MCF 10A (cell line): Measurements from ENCODE around the gene RABGAP1. TPM values are rescaled to one million over a fixed set of nuclear protein-coding genes. Genes with fewer than 3 reads are reported as not detected.

Experiments
- BruUV-seq: library from RNA; stranded (reverse); fragments of 400-500 nt; replicated peaks from 2 replicates; lab custom pipeline; 2021; lab: Mats Ljungman, UMichigan
- CTCF ChIA-PET: fragments of 300-600 bp; sonication (Branson Sonifier 250); formaldehyde crosslinking; extraction: SDS; loops from one replicate; lab custom pipeline; 2021; ENCODE audit warnings: antibody characterized with exemption, inconsistent platforms; lab: Yijun Ruan, JAX
- POLR2A ChIA-PET: fragments of 300-600, 350-650 bp; sonication (Branson Sonifier 250); formaldehyde crosslinking; extraction: SDS; loops from one replicate; lab custom pipeline; 2020; ENCODE audit warnings: antibody characterized with exemption, inconsistent platforms; lab: Yijun Ruan, JAX
- DNase-seq: peaks from one replicate; pipeline ENCODE4 v3.0.0-alpha.2; 2018; ENCODE audit not compliant: unreplicated experiment
- H3K27ac Mint-ChIP-seq: one replicate; pipeline ENCODE4 v1.8.0; 2022; ENCODE audit warnings: mild to moderate bottlenecking, low read depth, mixed read lengths; ENCODE audit not compliant: unreplicated experiment
- H3K27me3 Mint-ChIP-seq: one replicate; pipeline ENCODE4 v1.8.0; 2022; ENCODE audit warnings: mixed read lengths; ENCODE audit not compliant: insufficient read depth, unreplicated experiment
- H3K36me3 Mint-ChIP-seq: one replicate; pipeline ENCODE4 v1.8.0; 2022; ENCODE audit warnings: mild to moderate bottlenecking, moderate library complexity, mixed read lengths; ENCODE audit not compliant: insufficient read depth, unreplicated experiment
- H3K4me1 Mint-ChIP-seq: one replicate; pipeline ENCODE4 v1.8.0; 2022; ENCODE audit warnings: mixed read lengths; ENCODE audit not compliant: insufficient read depth, unreplicated experiment
- H3K4me3 Mint-ChIP-seq: one replicate; pipeline ENCODE4 v1.8.0; 2022; ENCODE audit warnings: mild to moderate bottlenecking, moderate library complexity, mixed read lengths; ENCODE audit not compliant: unreplicated experiment
- H3K9me3 Mint-ChIP-seq: one replicate; pipeline ENCODE4 v1.8.0; 2022; ENCODE audit warnings: mixed read lengths; ENCODE audit not compliant: unreplicated experiment
- CTCF ChIP-seq: fragments of 200-600 bp; IDR thresholded peaks from one replicate; pipeline ENCODE4 v1.8.0; 2022; ENCODE audit warnings: antibody characterized with exemption, mild to moderate bottlenecking; ENCODE audit not compliant: unreplicated experiment
- intact Hi-C: fragments of 100-400 bp; cut with micrococcal nuclease; formaldehyde crosslinking; loops from 2 replicates; pipeline ENCODE4 v1.14.1; 2022
- total RNA-seq: library from RNA; stranded (reverse); gene quantifications from 2 replicates; pipeline ENCODE4 v1.2.3, GENCODE V29; 2022

RABGAP1 gene
- total RNA-seq, 1 experiment from 2014 or later = 43.1 TPM

GRCh38 chr9:122941582-122942234 lies 888 bp downstream of the RABGAP1 start:
- Mint-ChIP-seq H3K27me3 (no peaks in the 10 kb centered on the region), H3K4me1 (peaks cover 5% of the 10 kb centered on the region), H3K36me3 (peaks cover 43% of the 10 kb centered on the region), H3K27ac (peak overlapping the region; percentile 85), H3K9me3 (no peaks in the 10 kb centered on the region), H3K4me3 (peak overlapping the region; percentile 91)
- no peak for TF ChIP-seq CTCF
- intact Hi-C loops = no loop called here
- peak; percentile 43 for DNase-seq
- ChIA-PET POLR2A (interaction anchor here (1.2 to 5.7 kb wide), 11 partner anchors 10 to 49 kb away, joined by 3 to 162 read pairs (median 18); partner anchors contain the start of genes RC3H2, ZBTB26 and ZBTB6), CTCF (interaction anchor here (0.7 to 1.5 kb wide), 3 partner anchors 9 to 1398 kb away, joined by 3 to 9 read pairs (median 3); no protein-coding TSS in a partner anchor)
- BruUV-seq = TSS peak; percentile 62

- POLR2A ChIA-PET = interaction anchor here (0.6 to 3.6 kb wide), 5 partner anchors 14 to 44 kb away, joined by 3 to 17 read pairs (median 4); partner anchors contain the start of genes RC3H2, ZBTB26 and ZBTB6
- no peak for TF ChIP-seq CTCF
- peak overlapping the region; percentile 21 for H3K27ac Mint-ChIP-seq
- intact Hi-C loops = loop anchor here (5.0 kb wide), 1 partner anchor 43 kb away; no protein-coding TSS in a partner anchor
- CTCF ChIA-PET = interaction anchor here (0.6 kb wide), 1 partner anchor 362 kb away, joined by 3 read pairs; no protein-coding TSS in a partner anchor
- peaks cover 16% of the 10 kb centered on the region for H3K4me1 Mint-ChIP-seq
- H3K36me3 Mint-ChIP-seq = peaks cover 35% of the 10 kb centered on the region
- DNase-seq = no peak
- H3K27me3 Mint-ChIP-seq = no peaks in the 10 kb centered on the region
- BruUV-seq = no TSS peak
- no peaks in the 10 kb centered on the region for H3K9me3 Mint-ChIP-seq
- no peak overlapping the region for H3K4me3 Mint-ChIP-seq
These were observed 4.4 kb downstream of the RABGAP1 start for GRCh38 chr9:122944960-122945888.

- BruUV-seq = no TSS peak
- no peak for TF ChIP-seq CTCF
- Mint-ChIP-seq H3K36me3 (peaks cover 23% of the 10 kb centered on the region), H3K27me3 (no peaks in the 10 kb centered on the region), H3K4me1 (peaks cover 22% of the 10 kb centered on the region), H3K4me3 (no peak overlapping the region), H3K27ac (peak overlapping the region; percentile 10), H3K9me3 (no peaks in the 10 kb centered on the region)
- POLR2A ChIA-PET = interaction anchor here (0.5 to 3.9 kb wide), 5 partner anchors 10 to 982 kb away, joined by 4 to 22 read pairs (median 8); partner anchors contain the start of genes RC3H2, ZBTB26 and ZBTB6
- intact Hi-C loops = loop anchor here (5.0 kb wide), 1 partner anchor 44 kb away; no protein-coding TSS in a partner anchor
- no peak for DNase-seq
- CTCF ChIA-PET = interaction anchor here (0.7 kb wide), 1 partner anchor 1995 kb away, joined by 3 read pairs; no protein-coding TSS in a partner anchor
These were observed 5.7 kb downstream of the RABGAP1 start for GRCh38 chr9:122946461-122947005.
